Measurements from ENCODE around the gene ACAP2. TPM values are rescaled to one million over a fixed set of nuclear protein-coding genes. Genes with fewer than 3 reads are reported as not detected.
A peak's percentile ranks its signal among the peaks of the same experiment; 100 is the strongest.

ACAP2 gene
- total RNA-seq, 1 experiment from 2014 or later = 42.9 TPM

DNA sequence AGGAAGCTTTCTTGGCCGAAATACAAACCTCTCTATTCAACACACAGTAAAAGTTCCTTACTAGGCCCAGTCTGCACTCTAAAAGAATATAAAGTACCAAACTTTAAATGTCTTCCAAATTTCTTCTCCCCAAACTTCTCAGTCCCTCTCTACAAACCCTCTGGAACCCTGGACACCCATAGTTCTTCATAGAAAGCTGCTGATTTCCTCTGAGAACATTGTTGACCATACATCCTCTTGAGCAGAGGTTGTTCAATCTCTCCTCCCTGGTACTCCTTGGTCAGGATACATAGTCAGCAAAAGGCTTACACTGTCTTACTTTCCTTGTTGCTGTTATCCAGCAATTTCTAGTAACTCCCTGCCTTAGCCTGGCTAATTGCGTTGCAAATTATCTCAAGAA, 3.1 kb upstream of the ACAP2 start:
- H3K4me1 Mint-ChIP-seq (ENCODE audit: low read depth, unreplicated experiment) = peaks cover 6% of the 10 kb centered on the region
- BruUV-seq (replicated peaks) = no TSS peak
- CTCF ChIA-PET = no interaction called here
- no peak overlapping the region for H3K4me3 Mint-ChIP-seq (ENCODE audit: unreplicated experiment)
- no peak for TF ChIP-seq CTCF (IDR thresholded peaks at IDR 0.05; ENCODE audit: insufficient read depth in 1 of 2, low read depth in 1 of 2, low read length in 1 of 2, severe bottlenecking in 1 of 2, unreplicated experiment in 1 of 2)
- H3K36me3 Mint-ChIP-seq (ENCODE audit: insufficient read depth, unreplicated experiment) = peaks cover 13% of the 10 kb centered on the region
- Histone ChIP-seq H3K9me3 (no peaks in the 10 kb centered on the region), H3K4me1 (peaks cover 11% of the 10 kb centered on the region; the same call in 1 of the 2 replicates), H3K27me3 (replicated peaks; ENCODE audit: control insufficient read depth, insufficient read depth, low read length) (no peaks in the 10 kb centered on the region), H3K36me3 (ENCODE audit: control insufficient read depth, insufficient read depth, low read length) (no peaks in the 10 kb centered on the region), H3K4me3 (ENCODE audit: low read depth, low read length) (no peak overlapping the region)
- intact Hi-C loops (cut with micrococcal nuclease; ENCODE audit: unreplicated experiment) = no loop called here
- no peaks in the 10 kb centered on the region for H3K9me3 Mint-ChIP-seq (ENCODE audit: unreplicated experiment)
- H3K27ac Mint-ChIP-seq (ENCODE audit: unreplicated experiment) = no peak overlapping the region
- H3K27me3 Mint-ChIP-seq (ENCODE audit: insufficient read depth, unreplicated experiment) = no peaks in the 10 kb centered on the region
- DNase-seq = no peak
- POLR2A ChIA-PET = no interaction called here

- TF ChIP-seq CTCF (IDR thresholded peaks at IDR 0.05; ENCODE audit: insufficient read depth in 1 of 2, low read depth in 1 of 2, low read length in 1 of 2, severe bottlenecking in 1 of 2, unreplicated experiment in 1 of 2) = no peak
- H3K27ac Mint-ChIP-seq (ENCODE audit: unreplicated experiment) = peak overlapping the region; percentile 37
- POLR2A ChIA-PET = interaction anchor here (0.6 to 1.3 kb wide), 2 partner anchors 37 to 172 kb away, joined by 3 read pairs; partner anchors contain the start of gene XXYLT1
Measured at GRCh38 chr3:195443391-195443989, 670 bp upstream of the ACAP2 start.

DNA sequence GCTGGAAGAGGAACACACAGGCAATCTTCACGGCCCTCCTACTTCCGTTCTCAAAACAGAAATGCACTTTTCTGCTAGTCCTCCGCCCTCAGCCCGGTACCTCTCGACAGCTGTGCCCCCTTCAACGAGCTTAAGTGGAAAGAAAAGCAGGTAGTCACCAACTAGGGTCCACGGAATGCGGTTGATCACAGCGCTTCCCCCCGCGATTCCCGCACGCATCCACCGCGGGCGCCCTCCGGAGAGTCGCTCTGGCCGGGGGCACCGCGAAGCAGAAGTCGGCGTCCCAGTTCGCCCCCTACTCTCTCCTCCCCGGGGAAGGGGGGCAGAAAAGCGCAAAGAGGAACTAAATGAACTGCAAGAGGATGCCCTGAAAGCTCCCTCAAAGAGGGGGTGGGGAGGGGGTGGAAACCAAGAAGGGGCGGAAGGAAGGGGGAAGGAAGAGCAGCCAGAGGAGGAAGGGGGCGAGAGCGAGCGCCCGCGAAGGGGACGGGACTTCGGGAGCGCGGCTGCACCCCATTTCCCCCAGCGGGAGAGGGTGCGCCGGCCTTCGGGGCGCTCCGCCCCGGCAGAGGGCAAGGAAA, 738 bp downstream of the ACAP2 start:
- Mint-ChIP-seq H3K36me3 (ENCODE audit: insufficient read depth, unreplicated experiment) (peaks cover 13% of the 10 kb centered on the region), H3K4me1 (ENCODE audit: low read depth, unreplicated experiment) (peaks cover 6% of the 10 kb centered on the region), H3K4me3 (ENCODE audit: unreplicated experiment) (peak overlapping the region; percentile 96), H3K9me3 (ENCODE audit: unreplicated experiment) (no peaks in the 10 kb centered on the region), H3K27ac (ENCODE audit: unreplicated experiment) (peak overlapping the region; percentile 37), H3K27me3 (ENCODE audit: insufficient read depth, unreplicated experiment) (no peaks in the 10 kb centered on the region)
- peak in 1 of 2 experiments; percentile 39 for DNase-seq
- H3K4me3 ChIP-seq (ENCODE audit: low read depth, low read length) = peak overlapping the region; percentile 91
- CTCF ChIA-PET = interaction anchor here (0.6 to 1.4 kb wide), 3 partner anchors 164 to 172 kb away, joined by 4 to 9 read pairs (median 5); partner anchors contain the start of gene XXYLT1
- no peaks in the 10 kb centered on the region for H3K9me3 ChIP-seq
- H3K36me3 ChIP-seq (ENCODE audit: control insufficient read depth, insufficient read depth, low read length) = no peaks in the 10 kb centered on the region
- BruUV-seq (replicated peaks) = no TSS peak
- H3K27me3 ChIP-seq (replicated peaks; ENCODE audit: control insufficient read depth, insufficient read depth, low read length) = no peaks in the 10 kb centered on the region
- no peak for TF ChIP-seq CTCF (IDR thresholded peaks at IDR 0.05; ENCODE audit: insufficient read depth in 1 of 2, low read depth in 1 of 2, low read length in 1 of 2, severe bottlenecking in 1 of 2, unreplicated experiment in 1 of 2)
- H3K4me1 ChIP-seq = peaks cover 14% of the 10 kb centered on the region; the same call in 1 of the 2 replicates
- POLR2A ChIA-PET = interaction anchor here (0.6 kb wide), 4 partner anchors 42 to 673 kb away, joined by 4 to 9 read pairs (median 5); no protein-coding TSS in a partner anchor
- intact Hi-C loops (cut with micrococcal nuclease; ENCODE audit: unreplicated experiment) = no loop called here

More at GRCh38 chr3:195443391-195443989, 670 bp upstream of the ACAP2 start:
- CTCF ChIA-PET = interaction anchor here (0.7 to 1.4 kb wide), 2 partner anchors 172 to 173 kb away, joined by 3 to 9 read pairs; partner anchors contain the start of gene XXYLT1
- peaks cover 13% of the 10 kb centered on the region for H3K36me3 Mint-ChIP-seq (ENCODE audit: insufficient read depth, unreplicated experiment)
- intact Hi-C loops (cut with micrococcal nuclease; ENCODE audit: unreplicated experiment) = loop anchor here (1.0 kb wide), 1 partner anchor 172 kb away; the partner anchor contains the start of gene XXYLT1
- no peak for DNase-seq
- peak overlapping the region; percentile 96 for H3K4me3 Mint-ChIP-seq (ENCODE audit: unreplicated experiment)
- peaks cover 14% of the 10 kb centered on the region; the same call in 1 of the 2 replicates for H3K4me1 ChIP-seq
- H3K27me3 ChIP-seq (replicated peaks; ENCODE audit: control insufficient read depth, insufficient read depth, low read length) = no peaks in the 10 kb centered on the region
- H3K4me1 Mint-ChIP-seq (ENCODE audit: low read depth, unreplicated experiment) = peaks cover 6% of the 10 kb centered on the region
- H3K4me3 ChIP-seq (ENCODE audit: low read depth, low read length) = peak overlapping the region; percentile 37
- H3K36me3 ChIP-seq (ENCODE audit: control insufficient read depth, insufficient read depth, low read length) = no peaks in the 10 kb centered on the region
- no peaks in the 10 kb centered on the region for H3K27me3 Mint-ChIP-seq (ENCODE audit: insufficient read depth, unreplicated experiment)
- BruUV-seq (replicated peaks) = no TSS peak
- H3K9me3 ChIP-seq = no peaks in the 10 kb centered on the region
- no peaks in the 10 kb centered on the region for H3K9me3 Mint-ChIP-seq (ENCODE audit: unreplicated experiment)

Measured in Caco-2 (cell line).